C4-2B (cell line): ENCODE measurements around the gene MPHOSPH9.

ENCODE experiments used
- H3K27ac ChIP-seq: fragments of 450-650 bp; 2 replicates; pipeline ENCODE4 v1.5.1; 2017
- CTCF ChIP-seq: fragments of 450-650 bp; conservative IDR thresholded peaks from 2 replicates; pipeline ENCODE4 v1.5.1; 2017; ENCODE audit warnings: mild to moderate bottlenecking
- ZFX ChIP-seq: fragments of 450-650 bp; IDR thresholded peaks from 2 replicates; pipeline ENCODE4 v1.6.1; 2017

The MPHOSPH9 gene

GRCh38 chr12:123111498-123112165, 121.3 kb downstream of the MPHOSPH9 start:
- TF ChIP-seq CTCF (no peak), ZFX (no peak)

DNA sequence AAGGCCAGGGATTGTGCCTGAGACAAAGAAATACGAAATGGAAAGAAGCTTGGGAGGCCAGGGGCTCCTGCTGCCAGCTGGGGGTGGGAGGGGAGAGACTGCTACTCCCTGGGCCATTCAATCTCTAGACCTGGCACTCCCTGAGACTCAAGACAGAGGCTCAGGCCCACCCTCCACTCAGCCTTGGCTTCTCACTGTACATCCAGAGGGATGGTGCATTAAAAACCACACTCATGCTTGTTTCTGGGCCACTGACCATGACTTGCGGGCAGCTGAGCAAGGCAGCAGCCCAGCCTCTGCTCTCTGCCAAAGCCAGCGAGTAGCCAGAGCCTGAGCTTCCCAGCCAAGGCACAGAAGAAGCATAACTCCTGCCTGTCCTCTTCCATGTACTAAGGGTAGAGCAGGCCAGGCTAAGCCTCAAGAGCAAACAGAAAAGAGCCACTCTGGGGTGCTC, 123.6 kb downstream of the MPHOSPH9 start:
- no peak overlapping the region for H3K27ac ChIP-seq
- TF ChIP-seq CTCF = no peak
- no peak for TF ChIP-seq ZFX

More at GRCh38 chr12:123111498-123112165, 121.3 kb downstream of the MPHOSPH9 start:
- H3K27ac ChIP-seq = no peak overlapping the region

GRCh38 chr12:123108682-123109066, 124.3 kb downstream of the MPHOSPH9 start:
- no peak for TF ChIP-seq ZFX
- TF ChIP-seq CTCF = no peak
- no peak overlapping the region for H3K27ac ChIP-seq

- no peak for TF ChIP-seq CTCF
- TF ChIP-seq ZFX = no peak
- no peak overlapping the region for H3K27ac ChIP-seq
Observed at GRCh38 chr12:123107926-123108681, 124.8 kb downstream of the MPHOSPH9 start.

GRCh38 chr12:123106640-123107359, 126.1 kb downstream of the MPHOSPH9 start:
- H3K27ac ChIP-seq = no peak overlapping the region
- TF ChIP-seq ZFX (no peak), CTCF (no peak)

DNA sequence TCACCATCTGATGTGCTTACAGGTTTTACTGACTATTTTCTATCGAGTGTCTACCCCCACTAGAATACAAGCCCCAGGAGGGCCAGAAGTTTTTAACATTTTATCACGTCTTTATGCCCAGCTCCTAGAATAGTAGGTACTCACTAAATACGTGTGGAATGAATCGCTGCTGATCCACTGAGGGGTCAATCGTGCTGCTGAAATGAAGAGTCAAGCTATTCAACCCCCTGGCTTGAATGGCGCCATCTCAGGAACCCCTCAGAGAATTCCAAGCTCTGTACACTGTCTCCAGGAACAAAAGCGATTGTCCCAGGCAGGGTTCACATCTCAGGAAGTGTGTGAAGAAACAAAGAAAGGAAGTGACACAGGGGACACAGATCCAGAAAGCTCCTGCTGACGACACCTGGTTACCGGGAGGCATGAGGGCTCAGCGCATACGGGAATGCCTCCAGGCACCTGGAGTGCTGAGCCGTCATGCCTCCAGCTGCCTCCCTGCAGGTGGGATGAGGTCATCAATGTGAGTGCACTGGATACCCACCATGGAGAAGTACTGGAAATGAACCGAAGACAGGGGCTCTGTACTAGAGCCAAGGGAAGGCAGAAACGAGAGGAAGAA, 127.6 kb downstream of the MPHOSPH9 start:
- TF ChIP-seq CTCF = no peak
- TF ChIP-seq ZFX = no peak
- no peak overlapping the region for H3K27ac ChIP-seq
